ENCODE results near the gene SPHKAP.
"Not testable (repeated sequence)": the region's sequence is repeated elsewhere in the genome, so short reads cannot be mapped to it uniquely, and the experiment has no call there.

Gene SPHKAP

GRCh38 chr2:228017784-228018183 is 163.7 kb downstream of the SPHKAP start:
- DNase-seq, result no peak

- no peak for DNase-seq
Observed at GRCh38 chr2:228016402-228016801, 165.1 kb downstream of the SPHKAP start.

DNA sequence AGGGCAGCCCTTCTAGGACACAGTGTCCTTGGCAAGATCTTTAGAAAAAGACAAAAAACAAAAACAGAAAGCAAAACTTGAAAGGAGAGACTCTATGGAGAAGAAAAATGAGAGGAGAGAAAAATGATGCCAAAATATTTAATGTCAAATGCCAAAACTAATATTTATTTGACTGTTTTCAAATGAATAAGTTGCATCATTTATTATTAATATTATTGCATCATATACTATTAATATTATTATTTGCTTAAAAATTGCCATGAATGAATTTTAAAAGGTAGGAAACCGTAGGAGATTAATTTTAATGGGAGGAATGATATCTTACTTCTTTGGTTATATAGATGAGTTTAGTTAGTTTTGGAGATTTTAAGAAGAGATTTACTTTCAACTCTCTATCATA is 165.7 kb downstream of the SPHKAP start:
- DNase-seq, result no peak

GRCh38 chr2:227996366-227996765 is 185.1 kb downstream of the SPHKAP start:
- DNase-seq, result no peak

DNA sequence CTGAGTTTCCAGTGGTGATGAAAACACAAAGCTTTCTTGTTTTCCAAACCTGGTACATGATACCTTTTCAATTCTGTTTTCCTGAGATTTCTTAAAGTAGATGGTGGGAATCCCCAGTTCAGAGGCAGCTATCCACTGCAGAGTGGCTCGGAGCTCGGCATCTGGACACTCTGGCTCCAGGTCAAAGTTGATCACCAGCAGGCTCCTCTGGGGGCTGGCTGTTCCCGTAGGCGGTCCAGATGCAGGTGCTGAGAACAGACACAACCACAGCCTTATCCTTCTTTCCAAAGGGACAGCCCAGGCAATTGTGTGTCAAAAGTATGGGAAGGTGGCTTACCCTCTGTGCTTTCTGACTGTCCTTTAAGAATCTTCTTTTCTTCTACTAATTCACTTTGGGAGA is 190.6 kb downstream of the SPHKAP start:
- DNase-seq, result no peak

DNA sequence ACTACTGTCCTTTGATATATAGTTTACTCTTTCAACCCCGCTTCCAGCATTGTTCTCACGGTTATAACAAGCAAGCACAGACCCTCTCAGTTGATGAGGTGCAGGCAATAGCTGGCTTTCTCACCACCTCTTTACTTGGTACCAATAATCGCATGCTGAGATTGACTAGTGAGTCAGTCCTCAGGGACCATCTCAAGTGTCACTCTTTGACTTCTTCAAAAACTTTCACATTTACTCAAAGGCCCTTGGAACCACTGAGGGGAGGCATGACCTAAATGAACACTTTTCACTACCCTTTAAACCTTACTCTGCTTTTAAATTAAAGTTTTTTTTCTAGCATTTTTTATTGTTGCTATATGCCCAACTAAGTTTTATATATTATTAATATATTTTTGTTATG is 208.2 kb downstream of the SPHKAP start:
- DNase-seq, result no peak

DNA sequence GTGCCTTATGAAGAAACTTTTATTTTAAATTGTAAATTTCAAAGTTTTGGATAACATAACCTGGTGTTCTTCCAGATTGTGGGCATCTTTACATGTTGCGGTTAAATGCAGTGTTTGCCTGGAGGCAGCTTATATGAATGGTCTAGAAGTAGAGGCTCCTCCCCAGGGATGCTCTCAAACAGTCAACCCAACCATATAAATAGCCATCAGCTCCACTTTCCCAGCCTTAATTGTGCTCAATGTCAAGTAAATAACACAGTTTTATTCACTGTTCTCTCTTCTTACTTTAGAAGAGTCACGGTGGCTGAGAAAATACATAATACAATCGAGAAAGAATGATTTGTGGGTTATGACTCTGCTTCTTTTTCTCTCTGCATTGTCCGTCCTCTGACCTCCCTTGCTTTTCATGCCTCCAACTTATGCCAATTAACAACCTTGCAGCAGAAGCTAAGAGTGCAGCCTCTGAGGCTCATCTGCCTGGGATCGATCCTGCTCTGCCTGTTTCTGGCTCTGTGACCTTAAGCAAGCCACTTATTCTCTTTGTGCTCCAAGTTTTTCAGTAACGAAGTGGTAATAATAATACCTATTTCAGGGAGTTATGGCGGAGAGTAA is 209.8 kb downstream of the SPHKAP start:
- DNase-seq, result no peak

GRCh38 chr2:227960317-227960716 is 221.2 kb downstream of the SPHKAP start:
- DNase-seq, result no peak

- no peak for DNase-seq
Observed at GRCh38 chr2:227942965-227943364, 238.5 kb downstream of the SPHKAP start.

GRCh38 chr2:227942021-227942420 is 239.5 kb downstream of the SPHKAP start:
- no peak for DNase-seq

DNA sequence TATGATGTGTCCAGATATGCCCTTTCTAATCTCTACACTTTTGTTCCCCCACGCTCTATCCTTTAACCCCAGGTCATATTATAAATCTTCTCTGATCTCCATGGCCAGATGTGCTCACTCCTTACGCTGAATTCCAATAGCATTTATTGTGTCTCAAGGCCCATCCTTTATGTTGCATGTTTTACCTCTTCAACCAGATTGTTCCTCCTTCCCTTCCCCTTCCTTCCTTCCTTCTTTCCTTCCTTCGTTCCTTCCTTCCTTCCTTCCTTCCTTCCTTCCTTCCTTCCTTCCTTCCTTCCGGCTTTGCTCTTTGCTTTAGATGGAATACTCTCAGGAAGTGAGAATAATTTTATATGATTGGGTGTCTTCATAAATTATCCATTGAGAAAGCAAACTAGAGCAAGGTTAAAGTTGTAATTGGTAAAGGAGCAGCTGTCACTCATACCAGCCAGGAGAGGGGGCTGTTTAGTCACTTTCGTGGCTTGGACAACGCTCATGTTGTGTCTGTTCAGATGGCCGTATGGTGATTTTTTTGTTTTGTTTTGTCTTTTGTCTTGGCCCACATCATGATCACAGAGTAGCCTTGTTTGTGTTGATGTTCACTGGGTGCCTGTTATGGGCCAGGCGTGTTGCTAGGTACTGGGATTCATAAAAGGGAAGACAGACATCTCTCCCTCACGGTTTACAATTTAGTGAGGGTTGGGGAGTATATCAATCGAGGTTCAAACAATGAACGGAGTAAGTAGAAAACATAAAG is 242.0 kb downstream of the SPHKAP start:
- no peak for DNase-seq

DNA sequence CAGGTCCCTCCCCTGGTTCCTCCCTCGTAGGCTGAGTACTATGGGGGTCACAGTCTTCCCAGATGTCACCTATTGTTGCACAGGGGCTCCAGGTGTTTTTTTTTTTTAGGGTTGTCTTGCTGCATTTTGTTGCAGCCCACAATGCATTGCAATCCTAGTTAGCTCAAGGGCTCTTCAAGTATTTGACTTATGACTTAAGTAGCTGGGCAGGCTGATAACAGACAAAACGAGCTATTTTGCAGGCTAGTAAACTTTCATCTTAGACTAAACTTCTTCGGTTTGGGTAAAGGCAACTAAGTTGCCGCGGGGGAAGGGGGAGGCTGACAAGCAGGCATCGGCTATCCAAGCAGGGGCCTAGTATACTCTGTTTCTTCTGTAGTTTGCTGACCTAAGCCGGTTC is 245.2 kb downstream of the SPHKAP start:
- not testable (repeated sequence) for DNase-seq

GRCh38 chr2:227933884-227934283 is 247.6 kb downstream of the SPHKAP start:
- no peak for DNase-seq

GRCh38 chr2:227932403-227932802 is 249.1 kb downstream of the SPHKAP start:
- no peak for DNase-seq

DNA sequence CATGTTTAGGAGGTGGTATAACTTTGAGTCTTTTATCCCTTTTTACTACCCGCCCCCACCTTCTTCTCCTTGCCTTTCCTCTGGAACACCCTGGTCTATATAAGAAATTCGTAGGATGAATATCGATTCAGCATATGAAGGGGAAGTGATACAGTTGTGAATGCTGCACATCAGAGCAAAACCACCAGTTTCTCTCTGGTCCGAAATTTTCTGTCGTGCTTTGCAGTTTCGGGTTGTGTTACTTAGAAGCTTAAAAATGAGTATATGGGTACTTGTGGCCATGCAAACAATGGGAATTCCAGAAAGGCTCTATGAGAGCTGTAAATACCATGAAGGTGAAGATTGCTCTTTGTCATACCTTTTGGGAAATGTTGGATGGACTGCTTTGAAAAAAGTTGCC is 249.5 kb downstream of the SPHKAP start:
- DNase-seq, result no peak
